Gastroesophageal sphincter (tissue), 3 donors: ENCODE measurements around the gene MYOG.

Source experiments
- EP300 ChIP-seq: sonication (generic); formaldehyde crosslinking; IDR thresholded peaks from one replicate; pipeline ENCODE4 v1.6.1; 2017; ENCODE audit warnings: antibody characterized with exemption, mild to moderate bottlenecking
- POLR2A ChIP-seq, 2 donors: fragments of 450-650 bp; IDR thresholded peaks; one replicate each; pipeline ENCODE4 v1.6.1; 2017; ENCODE audit warnings: antibody characterized with exemption in 2 of 2, mild to moderate bottlenecking in 2 of 2, moderate library complexity in 1 of 2
- POLR2AphosphoS5 ChIP-seq: sonication (generic); formaldehyde crosslinking; IDR thresholded peaks from one replicate; pipeline ENCODE4 v1.6.1; 2017; ENCODE audit warnings: antibody characterized with exemption
- TF ChIP-seq, protein P1 (sequence below), 4 experiments: fragments of 200-600 bp in 2 of 4; fragments of 450-650 bp in 2 of 4; sonication (generic) in 1 of 4; IDR thresholded peaks; one replicate each; pipeline ENCODE4 v1.5.1; 2017 to 2019; ENCODE audit warnings: antibody characterized with exemption in 4 of 4, mild to moderate bottlenecking in 2 of 4, moderate library complexity in 2 of 4

DNA sequence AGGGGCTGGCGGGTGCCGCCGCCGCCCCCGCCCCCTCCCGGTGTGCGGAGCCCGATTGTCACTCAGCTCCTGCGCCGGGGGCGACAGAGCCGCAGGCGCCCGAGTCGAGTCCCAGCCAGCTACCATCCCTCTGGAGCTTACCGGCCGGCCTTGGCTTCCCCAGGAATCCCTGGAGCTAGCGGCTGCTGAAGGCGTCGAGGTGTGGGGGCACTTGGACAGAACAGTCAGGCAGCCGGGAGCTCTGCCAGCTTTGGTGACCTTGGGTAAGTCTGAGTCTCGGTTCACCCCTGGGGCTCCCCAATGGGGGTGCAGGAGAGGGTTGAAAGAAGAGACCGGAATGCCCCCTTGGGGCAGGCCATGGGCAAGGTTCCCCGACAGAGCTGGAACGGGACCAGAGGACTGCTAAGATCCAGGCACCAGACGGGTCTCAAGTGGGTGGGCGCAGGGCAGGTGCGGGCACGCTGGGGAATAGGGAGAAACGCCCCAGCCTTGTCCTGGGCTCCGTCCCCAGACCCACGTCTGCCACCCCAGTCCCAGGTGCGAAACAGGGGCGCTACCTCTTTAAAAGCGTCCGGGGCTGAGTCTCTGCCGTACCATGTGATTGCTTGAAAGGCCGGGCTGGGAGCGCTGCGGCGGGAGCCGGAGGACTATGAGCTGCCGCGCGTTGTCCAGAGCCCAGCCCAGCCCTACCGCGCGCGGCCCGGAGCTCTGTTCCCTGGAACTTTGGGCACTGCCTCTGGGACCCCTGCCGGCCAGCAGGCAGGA lies 42.0 kb upstream of the MYOG start, which contains the start of gene ADORA1:
- TF ChIP-seq POLR2A (IDR thresholded peaks at IDR 0.05) = no peak
- TF ChIP-seq, protein P1, sequence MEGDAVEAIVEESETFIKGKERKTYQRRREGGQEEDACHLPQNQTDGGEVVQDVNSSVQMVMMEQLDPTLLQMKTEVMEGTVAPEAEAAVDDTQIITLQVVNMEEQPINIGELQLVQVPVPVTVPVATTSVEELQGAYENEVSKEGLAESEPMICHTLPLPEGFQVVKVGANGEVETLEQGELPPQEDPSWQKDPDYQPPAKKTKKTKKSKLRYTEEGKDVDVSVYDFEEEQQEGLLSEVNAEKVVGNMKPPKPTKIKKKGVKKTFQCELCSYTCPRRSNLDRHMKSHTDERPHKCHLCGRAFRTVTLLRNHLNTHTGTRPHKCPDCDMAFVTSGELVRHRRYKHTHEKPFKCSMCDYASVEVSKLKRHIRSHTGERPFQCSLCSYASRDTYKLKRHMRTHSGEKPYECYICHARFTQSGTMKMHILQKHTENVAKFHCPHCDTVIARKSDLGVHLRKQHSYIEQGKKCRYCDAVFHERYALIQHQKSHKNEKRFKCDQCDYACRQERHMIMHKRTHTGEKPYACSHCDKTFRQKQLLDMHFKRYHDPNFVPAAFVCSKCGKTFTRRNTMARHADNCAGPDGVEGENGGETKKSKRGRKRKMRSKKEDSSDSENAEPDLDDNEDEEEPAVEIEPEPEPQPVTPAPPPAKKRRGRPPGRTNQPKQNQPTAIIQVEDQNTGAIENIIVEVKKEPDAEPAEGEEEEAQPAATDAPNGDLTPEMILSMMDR (IDR thresholded peaks at IDR 0.05) = peak in 1 of 4 experiments; percentile 10
- TF ChIP-seq EP300 = no peak
- no peak for TF ChIP-seq POLR2AphosphoS5
